ENCODE measurements around the gene KHDC1L.
"Not testable (repeated sequence)": the region's sequence is repeated elsewhere in the genome, so short reads cannot be mapped to it uniquely, and the experiment has no call there.

KHDC1L gene

GRCh38 chr6:73203098-73203497 is 22.2 kb downstream of the KHDC1L start:
- DNase-seq = no peak

- DNase-seq = no peak
These were observed 24.6 kb downstream of the KHDC1L start for GRCh38 chr6:73200735-73201134.

DNA sequence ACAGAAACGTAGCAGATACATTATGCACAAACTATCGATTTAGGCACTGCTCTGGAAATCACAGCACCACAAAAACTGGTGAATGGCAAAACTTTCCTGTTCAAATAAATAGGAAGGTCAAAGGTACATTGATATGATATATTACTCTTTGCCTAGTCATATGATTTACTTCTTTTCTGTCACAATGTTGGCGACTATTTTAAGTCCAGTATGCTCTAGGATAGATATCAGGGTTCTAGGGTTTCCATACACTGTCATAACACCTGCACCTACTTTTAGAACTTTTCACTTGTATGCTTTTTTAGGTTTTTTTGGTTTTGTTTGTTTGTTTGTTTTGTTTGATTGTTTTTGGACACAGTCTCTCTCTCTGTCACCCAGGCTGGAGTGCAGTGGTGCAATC is 25.0 kb downstream of the KHDC1L start:
- DNase-seq = no peak

DNA sequence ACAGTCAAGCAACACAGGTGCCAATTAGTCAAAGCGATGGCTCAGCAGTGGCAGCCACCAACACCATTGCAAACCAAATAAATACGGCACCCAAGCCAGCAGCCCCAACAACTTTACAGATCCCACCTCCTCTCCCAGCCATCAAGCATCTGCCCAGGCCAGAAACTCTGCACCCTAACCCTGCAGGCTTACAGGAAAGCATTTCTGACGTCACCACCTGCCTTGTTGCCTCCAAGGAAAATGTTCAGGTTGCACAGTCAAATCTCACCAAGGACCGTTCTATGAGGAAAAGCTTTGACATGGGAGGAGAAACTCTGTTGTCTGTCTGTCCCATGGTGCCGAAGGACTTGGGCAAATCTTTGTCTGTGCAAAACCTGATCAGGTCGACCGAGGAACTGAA is 30.6 kb downstream of the KHDC1L start:
- no peak for DNase-seq

DNA sequence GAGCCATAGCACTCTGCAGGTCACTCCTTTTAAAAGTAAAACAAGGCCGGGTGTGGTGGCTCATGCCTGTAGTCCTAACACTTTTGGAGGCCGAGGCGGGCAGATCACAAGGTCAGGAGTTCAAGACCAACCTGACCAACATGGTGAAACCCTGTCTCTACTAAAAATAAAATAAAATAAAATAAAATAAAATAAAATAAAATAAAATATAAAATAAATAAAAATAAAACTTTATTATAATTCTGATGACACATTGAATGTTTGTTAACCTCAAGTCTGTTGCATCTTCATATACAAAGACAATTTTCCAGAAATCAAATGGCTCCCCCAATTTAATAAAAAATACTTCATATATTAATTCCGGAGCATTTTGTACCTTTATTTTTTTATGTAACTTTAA is 32.0 kb downstream of the KHDC1L start:
- DNase-seq = not testable (repeated sequence)

DNA sequence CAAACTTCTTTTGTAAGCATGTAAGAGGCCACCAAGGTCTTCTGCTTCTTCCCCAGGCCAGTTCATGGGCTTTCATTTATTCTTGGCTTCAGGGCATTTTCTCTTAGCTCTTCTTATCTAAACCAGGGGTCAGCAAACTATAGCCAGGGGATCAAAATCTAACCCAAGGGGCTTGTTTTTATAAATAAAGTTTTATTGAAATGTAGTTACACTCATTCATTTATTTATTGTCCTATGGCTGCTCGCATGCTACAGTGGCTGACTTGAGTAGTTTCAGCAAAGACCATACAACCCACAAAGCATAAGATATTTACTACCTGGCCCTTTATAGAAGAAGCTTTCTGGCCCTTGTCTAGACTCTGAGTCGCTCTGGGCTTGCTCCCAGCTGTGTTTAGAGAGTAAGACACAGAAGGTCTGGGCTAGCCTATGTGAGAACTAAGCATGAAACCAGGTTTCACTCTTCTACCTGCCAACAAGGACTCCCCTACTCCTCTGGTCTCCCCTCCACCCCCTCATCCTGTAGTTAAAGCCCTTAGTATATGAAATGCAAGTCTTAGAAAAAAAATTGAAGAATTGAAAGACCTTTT is 43.2 kb downstream of the KHDC1L start:
- DNase-seq = no peak

DNA sequence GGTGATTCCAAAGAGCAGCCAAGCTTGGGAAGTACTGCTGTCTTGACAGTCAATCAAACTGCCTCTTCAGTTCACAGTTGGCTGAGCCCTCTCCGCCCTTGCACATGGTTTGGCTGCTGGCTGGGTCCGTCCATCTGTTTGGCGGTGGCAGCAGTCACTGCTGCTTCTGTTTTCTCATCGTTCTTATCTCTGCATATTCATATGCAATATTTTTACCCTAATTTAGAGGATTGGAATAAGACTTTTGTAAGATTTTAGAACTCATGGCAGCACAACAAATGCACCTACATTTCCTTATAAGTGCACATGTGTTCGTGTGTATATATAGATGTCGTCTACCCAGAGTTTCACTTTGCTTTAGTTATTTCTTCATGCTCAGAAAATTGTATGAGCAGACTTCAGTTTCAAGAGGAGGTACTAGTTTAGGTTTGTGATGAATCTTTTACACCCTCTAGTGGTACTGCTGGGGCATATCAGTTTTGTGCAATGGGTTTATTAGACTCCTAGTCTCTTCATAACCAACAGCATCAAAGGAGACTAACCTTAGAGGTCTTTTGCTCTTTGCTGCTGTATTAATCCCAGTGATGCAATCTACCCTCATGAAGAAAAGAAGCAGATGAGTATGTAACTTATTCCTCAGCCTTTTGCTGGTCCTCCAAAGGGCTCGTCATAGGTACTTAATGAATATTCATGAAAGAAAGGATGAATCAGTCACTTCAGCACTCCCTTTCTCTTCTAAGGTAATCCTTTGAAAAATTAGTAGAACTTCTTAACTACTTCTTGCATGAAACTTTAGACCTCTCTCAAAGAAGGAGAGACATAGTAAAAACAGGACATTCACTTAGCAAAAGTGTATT is 44.3 kb downstream of the KHDC1L start:
- DNase-seq = peak; percentile 85

DNA sequence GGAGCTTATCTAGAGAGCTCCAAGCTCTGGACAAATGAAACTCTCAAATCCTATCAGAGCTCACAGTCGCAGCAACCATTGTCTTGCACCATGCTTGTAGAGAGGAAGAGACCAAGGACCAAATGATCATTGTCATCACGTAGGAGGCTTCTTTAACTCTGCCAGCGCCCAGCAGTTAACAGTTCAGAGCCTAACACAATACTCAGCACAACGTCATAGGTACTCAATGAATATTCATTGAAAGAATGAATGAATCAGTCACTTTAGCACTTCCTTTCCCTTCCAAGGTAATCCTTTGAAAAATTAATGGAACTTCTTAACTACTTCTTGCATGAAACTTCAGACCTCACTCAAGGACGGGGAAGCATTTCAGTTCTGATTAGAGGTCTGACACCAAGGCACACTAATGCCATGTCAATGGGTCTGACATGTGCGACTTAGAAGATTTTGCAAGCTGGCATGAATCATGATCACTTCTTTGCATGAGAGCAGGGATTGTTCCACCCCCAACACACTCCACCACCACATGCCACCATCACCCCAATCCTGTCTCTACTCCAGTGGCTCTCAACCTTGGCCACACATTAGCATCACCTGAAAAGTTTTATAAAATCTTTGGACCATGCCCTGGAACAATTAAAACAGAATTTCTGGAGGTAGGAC is 45.1 kb downstream of the KHDC1L start:
- no peak for DNase-seq

DNA sequence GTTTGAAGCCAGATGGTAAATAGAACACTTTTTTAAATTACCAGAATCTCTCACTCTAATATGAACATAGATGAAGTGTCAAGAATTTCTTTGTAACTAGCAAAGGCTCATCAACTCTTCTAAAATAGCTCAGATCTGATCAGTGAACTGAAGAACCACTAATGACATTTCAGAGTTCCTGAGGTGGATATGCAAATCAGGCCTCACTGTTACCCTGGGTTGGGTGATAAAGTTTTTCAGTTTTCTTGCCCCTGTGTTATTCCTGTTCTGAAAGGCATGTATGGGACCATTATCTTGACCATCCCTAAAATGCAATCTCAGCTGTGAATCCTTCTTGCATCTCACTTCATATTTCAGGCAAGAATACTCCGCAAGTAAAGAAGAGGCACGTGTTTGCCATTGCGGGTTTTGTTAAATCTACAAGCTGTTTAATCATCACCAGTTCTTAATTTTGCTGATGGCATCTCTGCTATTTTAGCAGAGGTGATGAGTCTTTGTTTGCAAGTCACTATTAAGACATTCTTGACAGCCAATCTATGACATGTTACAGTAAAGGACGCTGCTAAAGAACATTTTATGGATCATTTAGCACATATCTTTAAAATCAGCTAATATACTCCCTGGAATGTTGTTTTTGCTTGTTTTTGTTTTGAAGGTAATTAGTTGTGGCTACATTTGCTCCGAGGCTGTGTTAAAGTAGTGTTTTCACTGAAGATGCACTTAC is 47.9 kb downstream of the KHDC1L start:
- DNase-seq = no peak

DNA sequence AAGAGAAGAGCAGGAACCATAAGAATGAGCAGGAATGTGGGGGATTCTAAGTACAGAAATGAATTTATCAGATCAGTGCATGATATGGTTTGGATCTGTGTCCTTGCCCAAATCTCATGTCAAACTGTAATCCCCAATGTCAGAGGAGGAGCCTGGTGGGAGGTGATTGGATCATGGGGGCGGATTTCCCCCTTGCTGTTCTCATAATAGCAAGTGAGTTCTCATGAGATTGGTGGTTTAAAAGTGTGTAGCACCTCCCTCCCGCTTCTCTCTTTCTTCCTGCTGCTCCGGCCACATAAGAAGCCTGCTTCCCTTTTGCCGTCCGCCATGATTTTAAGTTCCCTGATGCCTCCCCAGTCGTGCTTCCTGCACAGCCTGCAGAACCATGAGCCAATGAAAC is 49.2 kb downstream of the KHDC1L start:
- DNase-seq = no peak

DNA sequence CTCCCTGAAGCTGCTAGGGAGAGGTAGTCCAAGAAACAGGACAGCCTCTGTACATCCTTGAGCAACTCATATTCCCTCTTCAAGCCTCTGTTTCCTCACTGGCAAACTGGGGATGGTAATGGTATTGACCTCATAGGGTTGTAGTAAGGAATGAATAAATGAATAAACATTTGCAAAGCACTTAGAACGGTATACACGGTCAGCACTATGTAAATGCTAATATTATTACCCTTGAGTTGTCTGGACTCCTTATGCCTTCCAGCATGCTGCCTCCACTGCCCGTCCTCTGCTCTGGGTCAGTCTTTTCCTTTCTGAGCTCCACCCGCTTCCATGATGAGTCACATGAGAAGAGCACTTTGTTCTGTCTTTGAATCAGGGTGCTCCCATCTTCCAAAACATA is 50.6 kb downstream of the KHDC1L start:
- no peak for DNase-seq
